Neural progenitor cell (in vitro differentiated cells): ENCODE measurements around the gene MAP3K6.

Source experiments
- CTCF ChIP-seq: fragments of 200-600 bp; sonication (generic); IDR thresholded peaks from 2 replicates; pipeline ENCODE4 v1.5.1; 2017; ENCODE audit warnings: antibody characterized with exemption, mild to moderate bottlenecking
- EZH2 ChIP-seq: fragments of 200-600 bp; sonication (generic); IDR thresholded peaks from 2 replicates; pipeline ENCODE4 v1.6.1; 2017; ENCODE audit warnings: antibody characterized with exemption, mild to moderate bottlenecking, moderate library complexity
- EZH2phosphoT487 ChIP-seq: fragments of 200-600 bp; sonication (generic); IDR thresholded peaks from 2 replicates; pipeline ENCODE4 v1.6.1; 2017; ENCODE audit warnings: antibody characterized with exemption

GRCh38 chr1:27361044-27361402, 5.7 kb downstream of the MAP3K6 start:
- TF ChIP-seq EZH2 (peak; percentile 54), CTCF (no peak), EZH2phosphoT487 (peak; percentile 23)
